ENCODE measurements around the gene MRPS24.

MRPS24 gene

GRCh38 chr7:43876976-43877745, 7.8 kb upstream of the MRPS24 start:
- no peak for DNase-seq

DNA sequence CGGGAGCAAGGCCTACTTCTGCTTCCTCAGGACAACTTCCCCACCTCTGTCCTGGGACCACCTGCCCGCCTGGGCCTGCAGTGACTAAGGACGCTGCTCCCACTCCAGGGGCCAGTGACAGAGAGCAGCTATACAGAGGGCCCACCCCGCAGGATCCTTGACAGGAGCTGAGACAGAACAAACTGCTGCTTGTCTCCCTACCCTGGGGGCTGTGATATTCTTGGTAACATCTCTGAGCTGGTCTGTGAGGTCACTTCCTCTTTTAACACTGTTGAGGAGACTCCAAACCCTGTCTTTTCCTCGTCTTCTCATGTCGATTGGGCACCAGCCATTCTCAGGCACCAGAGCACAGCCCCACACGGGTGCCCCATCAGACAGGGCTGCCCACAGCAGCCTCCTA, 6.9 kb upstream of the MRPS24 start:
- DNase-seq = no peak

DNA sequence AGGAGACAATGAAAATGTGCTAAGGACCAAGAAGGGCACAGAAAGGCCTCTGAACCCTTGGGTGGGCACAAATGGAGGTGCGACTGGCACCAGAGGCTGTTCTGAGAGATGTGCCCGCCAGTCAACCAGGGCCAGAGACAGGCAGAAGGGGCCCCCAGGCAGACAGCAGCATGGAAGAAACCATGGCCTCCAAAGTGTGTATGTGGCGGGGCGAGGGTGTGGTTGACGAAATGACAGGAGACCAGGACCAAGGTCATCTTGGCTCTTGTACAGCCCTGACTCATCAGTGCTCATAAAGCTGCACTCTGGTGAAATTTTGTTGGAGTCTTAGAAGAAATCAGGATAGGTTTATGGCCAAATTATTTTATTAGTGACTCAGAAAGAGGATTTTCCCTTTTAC, 4.0 kb upstream of the MRPS24 start:
- DNase-seq = no peak

GRCh38 chr7:43872406-43873110, 3.2 kb upstream of the MRPS24 start:
- DNase-seq = no peak

DNA sequence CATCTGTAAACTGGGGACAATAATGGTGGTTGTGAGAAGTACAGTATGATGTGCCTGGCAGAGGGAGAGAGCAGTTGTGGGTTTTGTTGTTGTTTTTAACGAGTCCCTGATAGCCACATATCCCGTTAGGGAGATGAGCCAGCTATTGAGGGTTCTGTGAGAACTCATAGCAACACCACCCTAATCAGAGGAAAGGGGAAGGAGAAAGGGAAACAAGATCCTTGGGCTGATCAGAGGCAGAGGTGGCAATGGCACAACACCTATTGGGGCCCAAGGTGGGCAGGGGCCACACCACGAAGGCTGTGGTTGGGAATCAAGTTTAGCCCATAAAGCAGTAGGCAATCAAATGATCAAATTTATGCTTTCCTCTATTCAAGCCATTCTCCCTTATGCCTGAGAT, 1.7 kb upstream of the MRPS24 start:
- no peak for DNase-seq

GRCh38 chr7:43870316-43870715, 999 bp upstream of the MRPS24 start:
- DNase-seq = no peak

DNA sequence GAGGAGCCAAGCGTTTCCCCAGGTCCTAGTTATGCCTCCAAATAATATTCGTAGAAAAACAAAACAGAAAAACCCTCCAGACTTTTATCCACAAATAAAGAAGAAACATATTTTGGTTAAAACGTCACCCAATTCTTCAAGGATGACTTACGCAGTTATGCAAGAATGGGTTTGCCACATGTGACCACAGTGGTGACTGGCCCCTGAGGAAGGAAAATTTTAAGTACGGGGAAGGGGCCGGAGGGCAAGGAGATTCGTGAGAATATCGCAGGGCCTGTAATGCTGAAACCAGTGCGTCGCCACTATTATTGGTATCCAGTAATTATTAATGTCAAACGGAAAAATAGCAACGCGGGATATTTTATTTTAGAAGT, 537 bp upstream of the MRPS24 start:
- DNase-seq = peak; percentile 35

DNA sequence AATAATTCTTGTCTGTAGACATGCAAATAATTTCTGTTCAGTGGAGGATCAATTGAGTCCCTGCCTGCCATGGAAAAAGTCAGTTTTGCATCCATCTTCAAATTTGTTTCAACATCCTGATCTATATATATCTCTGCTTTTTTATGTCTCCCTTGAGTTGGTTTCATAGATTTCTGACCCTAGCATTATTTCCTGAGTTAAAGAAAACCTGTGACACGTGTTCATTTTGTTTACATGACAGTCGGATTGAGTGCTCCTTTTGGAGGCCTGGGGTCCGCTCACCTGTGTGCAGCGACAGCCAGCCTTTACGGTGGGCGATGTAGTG, 674 bp downstream of the MRPS24 start:
- no peak for DNase-seq

DNA sequence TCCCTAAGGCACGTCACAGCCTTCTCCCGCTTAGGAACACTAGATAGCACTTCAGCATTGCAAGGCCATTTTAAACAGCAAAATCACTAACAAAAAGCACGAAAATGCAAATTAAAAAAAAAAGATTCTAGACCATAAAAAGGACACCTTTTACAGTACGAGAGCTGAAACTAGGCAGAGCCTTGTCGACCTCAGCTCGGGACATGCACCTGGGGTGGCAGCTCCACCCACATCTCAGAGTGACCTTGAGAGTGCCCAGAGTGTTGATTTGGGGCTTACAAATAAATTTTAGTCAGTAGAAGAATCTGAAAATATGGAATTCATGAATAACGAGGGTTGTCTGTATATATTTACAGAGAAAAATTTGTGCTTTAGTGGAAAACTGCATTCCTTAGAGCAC, 1.1 kb downstream of the MRPS24 start:
- no peak for DNase-seq

DNA sequence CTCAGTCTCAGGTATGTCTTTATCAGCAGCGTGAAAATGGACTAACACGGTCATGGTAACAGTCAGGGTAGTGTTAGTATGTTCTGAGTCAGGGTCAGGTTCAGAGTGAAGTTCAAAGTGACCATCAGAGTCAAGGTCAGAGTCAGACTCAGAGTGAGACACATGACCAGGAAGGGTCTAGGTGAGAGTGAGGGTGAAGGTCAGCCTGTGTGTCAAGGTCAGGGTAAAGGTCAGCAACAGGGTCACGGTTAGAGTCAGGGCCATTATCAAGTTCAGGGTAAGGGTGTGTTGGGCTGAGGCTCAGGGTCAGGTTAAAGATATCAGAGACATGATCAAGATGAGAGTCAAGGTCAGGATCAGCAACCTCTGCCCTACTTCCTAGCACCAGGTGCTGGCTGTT, 4.0 kb downstream of the MRPS24 start:
- no peak for DNase-seq

GRCh38 chr7:43864126-43864525, 5.2 kb downstream of the MRPS24 start:
- DNase-seq = no peak

- no peak for DNase-seq
These were observed 12.3 kb downstream of the MRPS24 start for GRCh38 chr7:43856996-43857395.

DNA sequence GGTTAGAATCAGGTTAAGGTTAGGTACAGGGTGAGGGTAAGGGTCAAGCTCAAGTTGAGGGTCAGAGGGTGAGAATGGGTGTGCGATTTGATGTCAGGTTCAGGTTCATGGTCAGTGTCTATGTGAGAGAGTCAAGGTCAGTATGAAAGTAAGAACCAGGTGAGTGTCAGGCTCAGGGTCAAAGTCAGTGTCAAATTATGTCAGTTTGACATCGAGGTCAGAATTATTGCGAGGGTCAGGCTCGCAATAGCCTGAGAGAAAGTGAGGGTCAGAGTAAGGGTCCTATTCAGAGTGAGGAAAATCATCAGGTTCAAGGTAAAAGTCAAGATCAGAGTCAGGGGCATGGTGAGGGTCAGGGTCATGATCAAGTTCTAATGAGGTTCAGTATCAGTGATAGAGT, 13.0 kb downstream of the MRPS24 start:
- DNase-seq = no peak

- no peak for DNase-seq
These were observed 14.1 kb downstream of the MRPS24 start for GRCh38 chr7:43855176-43855575.

DNA sequence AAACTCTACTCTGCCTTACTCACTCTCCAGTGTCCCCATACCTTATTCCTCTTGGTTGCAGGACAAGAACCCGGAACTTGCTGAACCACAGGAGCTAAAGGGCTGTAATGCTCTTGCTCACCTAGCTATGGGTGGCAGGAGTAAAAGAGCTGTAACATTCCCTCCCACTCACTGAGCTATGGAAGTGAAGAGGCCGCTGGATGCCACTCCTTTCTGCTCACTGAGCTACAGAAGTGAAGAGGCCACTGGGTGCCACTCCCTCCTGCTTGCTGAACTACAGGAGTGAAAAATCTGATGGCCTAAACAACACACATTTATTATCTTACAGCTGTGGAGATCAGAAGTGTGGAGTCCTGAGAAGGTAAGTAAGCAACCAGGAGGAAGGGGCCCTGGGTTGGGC, 17.5 kb downstream of the MRPS24 start:
- no peak for DNase-seq

GRCh38 chr7:43850348-43851116, 18.8 kb downstream of the MRPS24 start:
- no peak for DNase-seq

DNA sequence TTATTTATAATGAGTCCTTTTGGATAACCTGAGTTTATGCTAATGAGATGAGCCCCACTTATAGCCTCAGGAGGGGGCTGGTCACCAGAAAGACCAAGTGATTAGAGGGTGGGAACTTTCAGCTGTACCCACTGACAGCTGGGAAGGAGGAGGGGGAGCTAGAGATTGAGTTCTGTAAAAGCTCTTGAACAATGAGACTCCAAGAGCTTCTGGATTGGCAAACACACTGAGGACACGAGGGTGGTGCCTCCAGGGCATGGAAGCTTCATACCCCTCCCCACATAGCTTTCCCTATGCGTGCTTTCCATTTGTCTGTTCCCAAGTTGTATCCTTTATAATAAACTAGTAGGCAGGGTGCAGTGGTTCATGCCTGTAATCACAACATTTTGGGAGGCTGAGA, 20.3 kb downstream of the MRPS24 start:
- DNase-seq = no peak

- DNase-seq = no peak
These were observed 21.8 kb downstream of the MRPS24 start for GRCh38 chr7:43847496-43847895.

DNA sequence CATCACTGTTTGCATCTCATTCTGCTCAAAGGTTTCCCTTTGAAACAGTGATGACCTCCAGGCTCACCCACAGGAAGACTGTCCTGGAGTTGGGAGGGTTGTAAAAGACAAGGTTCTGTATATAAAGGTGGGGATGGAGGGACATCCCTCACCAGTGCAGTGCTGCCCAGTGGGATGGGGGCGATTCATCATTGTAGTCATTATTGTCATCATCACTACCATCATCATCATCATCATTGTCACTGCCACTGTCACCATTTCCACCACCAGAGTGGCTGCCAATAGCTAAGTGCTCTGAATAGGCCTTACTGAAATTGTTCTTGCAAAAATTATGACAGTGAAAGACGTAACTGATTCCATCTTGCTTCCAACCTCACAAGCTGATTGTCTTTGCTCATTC, 24.7 kb downstream of the MRPS24 start:
- DNase-seq = no peak

DNA sequence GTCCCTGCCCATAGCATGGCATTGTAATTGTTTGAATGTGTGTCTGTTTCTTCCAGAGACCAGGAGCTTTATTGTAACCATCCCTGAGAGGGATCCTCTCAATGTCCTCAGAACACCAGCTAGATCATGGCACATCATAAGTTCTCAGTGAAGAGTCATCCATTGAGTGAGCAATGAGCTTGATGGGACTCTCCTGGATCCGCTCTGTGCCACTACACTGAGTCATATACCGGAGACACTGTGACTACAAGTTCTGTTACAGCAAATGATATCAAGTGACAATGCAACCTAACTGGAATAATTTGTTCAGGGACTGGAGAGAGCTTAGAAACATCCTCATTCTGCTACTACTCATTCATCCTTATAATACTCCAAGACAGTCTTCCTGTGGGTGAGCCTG, 25.1 kb downstream of the MRPS24 start:
- DNase-seq = no peak

- DNase-seq = no peak
These were observed 26.0 kb downstream of the MRPS24 start for GRCh38 chr7:43843296-43843695.

GRCh38 chr7:43838201-43838658, 31.1 kb downstream of the MRPS24 start:
- no peak for DNase-seq

DNA sequence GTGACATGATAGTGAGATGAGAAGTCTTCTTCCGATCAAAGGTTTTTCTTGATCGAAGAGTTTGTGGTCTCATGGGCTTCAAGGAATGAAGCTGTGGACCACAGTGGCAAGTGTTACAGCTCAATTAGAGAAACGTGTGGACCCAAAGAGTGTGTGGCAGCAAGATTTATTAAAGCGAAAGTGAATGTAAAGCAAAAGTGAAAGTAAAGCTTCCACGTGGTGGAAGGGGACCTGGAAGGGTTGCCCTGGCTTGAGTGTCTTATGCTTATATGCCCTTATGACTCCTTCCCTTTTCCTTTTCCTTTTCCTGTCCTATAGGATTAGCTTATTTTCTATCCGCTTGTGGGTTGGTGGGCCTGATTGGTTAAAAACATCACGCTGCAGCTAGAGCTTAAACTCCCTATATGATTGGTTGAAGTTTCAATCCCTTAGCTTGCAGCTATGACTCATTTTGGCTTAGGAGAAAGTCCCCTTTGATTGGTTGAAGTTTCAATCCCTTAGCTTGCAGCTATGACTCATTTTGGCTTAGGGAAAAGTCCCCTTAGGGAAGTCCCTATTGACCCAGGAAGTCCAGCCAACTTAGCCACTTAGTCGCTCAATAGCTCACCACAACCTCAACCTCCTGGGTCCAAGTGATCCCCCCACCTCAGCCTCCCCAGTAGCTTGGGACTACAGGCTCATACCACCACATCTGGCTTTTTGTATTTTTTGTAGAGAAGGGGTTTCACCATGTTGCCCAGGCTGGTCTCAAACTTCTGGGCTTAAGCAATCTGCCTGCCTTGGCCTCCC, 34.7 kb downstream of the MRPS24 start:
- peak; percentile 83 for DNase-seq

Data from activated CD4-positive, alpha-beta T cell treated with anti-CD3 and anti-CD28 coated beads, Interleukin-10, Interleukin-2, amounts not matched to agents 100 ng/mL and 50 ng/mL, durations not matched to agents 16 hours and 8 hours (primary cell).